GM21825 (cell line): Measurements from ENCODE around the gene BEX2.
"Not testable (repeated sequence)": the region's sequence is repeated elsewhere in the genome, so short reads cannot be mapped to it uniquely, and the experiment has no call there.

Experiments used
- ATAC-seq: cut with Tn5 transposase; IDR thresholded peaks from one replicate; pipeline ENCODE4 v1.9.1; 2021; ENCODE audit warnings: mild to moderate bottlenecking, moderate library complexity; ENCODE audit not compliant: unreplicated experiment

Gene BEX2

GRCh38 chrX:103310555-103311398, at the start of gene BEX2:
TSS of gene BEX2 (minus strand) at chrX:103310990. CDS start at chrX:103309976, 1,014 bp downstream.
- peak; percentile 95 for ATAC-seq

GRCh38 chrX:103360092-103360491, 49.3 kb upstream of the BEX2 start:
- ATAC-seq: no peak

GRCh38 chrX:103359605-103360004, 48.8 kb upstream of the BEX2 start:
- not testable (repeated sequence) for ATAC-seq

- ATAC-seq: no peak
Observed at GRCh38 chrX:103357871-103358270, 47.1 kb upstream of the BEX2 start.

- ATAC-seq: no peak
Observed at GRCh38 chrX:103356858-103357257, 46.1 kb upstream of the BEX2 start.

- no peak for ATAC-seq
Observed at GRCh38 chrX:103356130-103356798, 45.5 kb upstream of the BEX2 start, which contains the start of gene TCEAL9. TSS of gene TCEAL9 (plus strand) at chrX:103356506. CDS start at chrX:103357685, 1,179 bp downstream.

GRCh38 chrX:103347682-103348397, 37.0 kb upstream of the BEX2 start:
- no peak for ATAC-seq

- no peak for ATAC-seq
Observed at GRCh38 chrX:103344606-103345005, 33.8 kb upstream of the BEX2 start.

- ATAC-seq: peak; percentile 70
Observed at GRCh38 chrX:103343105-103343504, 32.3 kb upstream of the BEX2 start.

GRCh38 chrX:103338663-103339062, 27.9 kb upstream of the BEX2 start:
- no peak for ATAC-seq

- ATAC-seq: no peak
Observed at GRCh38 chrX:103330681-103331288, 20.0 kb upstream of the BEX2 start.

- ATAC-seq: no peak
Observed at GRCh38 chrX:103329991-103330390, 19.2 kb upstream of the BEX2 start, which contains the start of gene TCEAL7. TSS of gene TCEAL7 (plus strand) at chrX:103330239. CDS start at chrX:103331404, 1,165 bp downstream.

- no peak for ATAC-seq
Observed at GRCh38 chrX:103311399-103311780, 600 bp upstream of the BEX2 start.

GRCh38 chrX:103309860-103310554, 783 bp downstream of the BEX2 start:
- no peak for ATAC-seq

- not testable (repeated sequence) for ATAC-seq
Observed at GRCh38 chrX:103305666-103306065, 5.1 kb downstream of the BEX2 start.

- ATAC-seq: no peak
Observed at GRCh38 chrX:103304705-103305104, 6.1 kb downstream of the BEX2 start.

- ATAC-seq: no peak
Observed at GRCh38 chrX:103293118-103293517, 17.7 kb downstream of the BEX2 start.

- ATAC-seq: no peak
Observed at GRCh38 chrX:103279624-103280023, 31.2 kb downstream of the BEX2 start.

GRCh38 chrX:103276581-103277002, 34.2 kb downstream of the BEX2 start, which contains the start of gene TCEAL5:
TSS of gene TCEAL5 (minus strand) at chrX:103276750. CDS start at chrX:103274563, 2,187 bp downstream.
- no peak for ATAC-seq

- no peak for ATAC-seq
Observed at GRCh38 chrX:103275947-103276567, 34.7 kb downstream of the BEX2 start.
